SK-N-SH (cell line): ENCODE results near the gene C16orf74.

Experiments used
- CTCF ChIP-seq: fragments of 200-600 bp; sonication (generic); IDR thresholded peaks from 2 replicates; pipeline ENCODE4 v1.6.1; 2017; ENCODE audit warnings: antibody characterized with exemption, mild to moderate bottlenecking, moderate library complexity
- EP300 ChIP-seq, 2 experiments: IDR thresholded peaks; 2 replicates each; pipeline versions ENCODE4 v1.4.0 to v1.6.1; 2012; ENCODE audit warnings: borderline replicate concordance in 1 of 2, low read depth in 1 of 2, low read length in 1 of 2
- USF2 ChIP-seq: fragments of 150-350 bp; IDR thresholded peaks from 2 replicates; pipeline ENCODE4 v1.6.1; 2017; ENCODE audit warnings: antibody characterized with exemption, low read length, low read depth, borderline replicate concordance

- TF ChIP-seq CTCF = no peak
- TF ChIP-seq USF2 = no peak
- no peak for TF ChIP-seq EP300 (IDR thresholded peaks at IDR 0.05; ENCODE audit: borderline replicate concordance in 1 of 2, low read depth in 1 of 2, low read length in 1 of 2)
These were observed 69.6 kb downstream of the C16orf74 start for GRCh38 chr16:85681255-85681654.
